Tibial nerve (tissue), 4 donors: ENCODE measurements around the gene CA10. TPM values are rescaled to one million over a fixed set of nuclear protein-coding genes. Genes with fewer than 3 reads are reported as not detected.

ENCODE experiments used
- DNase-seq, 2 donors: peaks; one replicate each; pipeline ENCODE4 v3.0.0-alpha.2; 2019; ENCODE audit warnings: low spot score in 2 of 2
- H3K27ac ChIP-seq, 4 donors: fragments of 200-600 bp; sonication (generic) in 3 of 4; one replicate each; pipeline ENCODE4 v1.5.1; 2017 to 2019; ENCODE audit warnings: mild to moderate bottlenecking in 1 of 4
- H3K27me3 ChIP-seq, 2 donors: fragments of 200-600 bp; sonication (generic) in 1 of 2; one replicate each; pipeline versions ENCODE4 v1.5.1 to v1.6.0; 2017 to 2019
- H3K36me3 ChIP-seq, 3 donors: fragments of 200-600 bp; sonication (generic); one replicate each; pipeline ENCODE4 v1.5.1; 2018 to 2019
- H3K4me1 ChIP-seq, 4 donors: fragments of 200-600 bp; sonication (generic) in 3 of 4; one replicate each; pipeline ENCODE4 v1.5.1; 2017 to 2019
- H3K4me3 ChIP-seq, 4 donors: fragments of 200-600 bp; sonication (generic) in 3 of 4; one replicate each; pipeline ENCODE4 v1.5.1; 2017 to 2019; ENCODE audit warnings: mild to moderate bottlenecking in 1 of 4, moderate library complexity in 1 of 4
- H3K9me3 ChIP-seq, 4 donors: fragments of 200-600 bp; sonication (generic) in 3 of 4; one replicate each; pipeline ENCODE4 v1.5.1; 2017 to 2019
- EP300 ChIP-seq, 2 donors: sonication (generic); formaldehyde crosslinking; IDR thresholded peaks; one replicate each; pipeline ENCODE4 v1.6.1; 2017; ENCODE audit warnings: antibody characterized with exemption in 2 of 2, mild to moderate bottlenecking in 1 of 2
- POLR2A ChIP-seq, 2 donors: fragments of 450-650 bp; IDR thresholded peaks; one replicate each; pipeline ENCODE4 v1.6.1; 2017; ENCODE audit warnings: antibody characterized with exemption in 2 of 2, mild to moderate bottlenecking in 2 of 2, moderate library complexity in 2 of 2
- WGBS, 2 donors: methylation state at CpG; one replicate each; pipeline ENCODE4 v1.1.5; 2018; 5-methylcytosine and 5-hydroxymethylcytosine counted together
- total RNA-seq, 4 donors: library from RNA; depleted of rRNA; stranded (reverse); fragments of >200 nt; gene quantifications; one replicate each; pipeline ENCODE4 v1.1.0, GENCODE V29; 2016
- TF ChIP-seq, protein P1 (sequence below), 5 experiments: fragments of 200-600 bp in 3 of 5; fragments of 450-650 bp in 2 of 5; sonication (generic) in 3 of 5; IDR thresholded peaks; one replicate each; pipeline ENCODE4 v1.5.1; 2016 to 2019; ENCODE audit warnings: antibody characterized with exemption in 5 of 5, mild to moderate bottlenecking in 3 of 5, moderate library complexity in 2 of 5

The CA10 gene
- total RNA-seq, 4 donors from 2014 or later = not detected

DNA sequence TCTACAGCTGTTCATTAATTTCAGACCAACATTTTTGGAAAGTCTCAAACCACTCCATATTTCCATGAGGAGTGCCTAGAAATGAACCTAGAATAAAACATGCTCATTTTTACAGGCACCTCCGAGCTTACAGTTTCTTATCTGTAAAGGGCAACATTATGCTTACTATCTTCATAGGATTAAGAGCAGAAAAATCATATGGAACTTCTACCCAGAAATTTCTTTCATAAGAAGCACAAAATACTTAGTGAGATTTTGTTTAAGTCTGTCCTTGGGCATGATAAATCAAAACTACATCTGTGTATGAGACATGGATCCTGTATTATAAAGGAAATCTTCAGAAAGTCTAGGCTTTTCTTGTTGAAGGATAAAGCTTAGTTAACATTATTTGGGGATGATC is 187.4 kb downstream of the CA10 start:
- Histone ChIP-seq H3K36me3 (no peaks in the 10 kb centered on the region), H3K27me3 (no peaks in the 10 kb centered on the region), H3K4me3 (no peak overlapping the region), H3K9me3 (no peaks in the 10 kb centered on the region), H3K4me1 (no peaks in the 10 kb centered on the region), H3K27ac (no peak overlapping the region)
- WGBS, 2 donors = 83 to 90% methylated on average over 1 of the region's 1 CpG
- DNase-seq = no peak
- TF ChIP-seq EP300 (IDR thresholded peaks at IDR 0.05) = no peak
- no peak for TF ChIP-seq POLR2A (IDR thresholded peaks at IDR 0.05)
- TF ChIP-seq, protein P1, sequence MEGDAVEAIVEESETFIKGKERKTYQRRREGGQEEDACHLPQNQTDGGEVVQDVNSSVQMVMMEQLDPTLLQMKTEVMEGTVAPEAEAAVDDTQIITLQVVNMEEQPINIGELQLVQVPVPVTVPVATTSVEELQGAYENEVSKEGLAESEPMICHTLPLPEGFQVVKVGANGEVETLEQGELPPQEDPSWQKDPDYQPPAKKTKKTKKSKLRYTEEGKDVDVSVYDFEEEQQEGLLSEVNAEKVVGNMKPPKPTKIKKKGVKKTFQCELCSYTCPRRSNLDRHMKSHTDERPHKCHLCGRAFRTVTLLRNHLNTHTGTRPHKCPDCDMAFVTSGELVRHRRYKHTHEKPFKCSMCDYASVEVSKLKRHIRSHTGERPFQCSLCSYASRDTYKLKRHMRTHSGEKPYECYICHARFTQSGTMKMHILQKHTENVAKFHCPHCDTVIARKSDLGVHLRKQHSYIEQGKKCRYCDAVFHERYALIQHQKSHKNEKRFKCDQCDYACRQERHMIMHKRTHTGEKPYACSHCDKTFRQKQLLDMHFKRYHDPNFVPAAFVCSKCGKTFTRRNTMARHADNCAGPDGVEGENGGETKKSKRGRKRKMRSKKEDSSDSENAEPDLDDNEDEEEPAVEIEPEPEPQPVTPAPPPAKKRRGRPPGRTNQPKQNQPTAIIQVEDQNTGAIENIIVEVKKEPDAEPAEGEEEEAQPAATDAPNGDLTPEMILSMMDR (IDR thresholded peaks at IDR 0.05) = no peak

DNA sequence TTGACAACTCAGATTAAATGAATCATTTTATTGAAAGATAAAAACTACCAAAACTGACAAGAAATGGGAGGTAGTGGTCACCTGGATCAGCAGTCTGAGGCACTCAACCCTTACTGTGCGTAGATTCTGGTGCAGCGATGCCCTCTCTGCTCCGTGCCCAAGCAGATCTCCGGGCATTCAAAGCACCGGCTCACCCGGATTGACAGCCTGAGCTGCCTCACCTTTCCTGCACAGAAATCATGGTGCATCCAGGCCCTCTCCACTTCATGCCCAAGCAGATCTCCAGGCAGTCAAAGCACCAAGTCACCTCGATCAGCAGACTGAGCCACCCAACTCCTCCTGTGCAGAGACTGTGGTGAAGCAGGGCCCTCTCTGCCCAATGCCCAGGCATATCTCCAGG is 196.8 kb downstream of the CA10 start:
- Histone ChIP-seq H3K9me3 (peaks cover 0 to 26% (median 3%) of the 10 kb centered on the region in 4 donors), H3K4me3 (no peak overlapping the region), H3K4me1 (no peaks in the 10 kb centered on the region), H3K27ac (no peak overlapping the region), H3K27me3 (no peaks in the 10 kb centered on the region), H3K36me3 (no peaks in the 10 kb centered on the region)
- no peak for DNase-seq
- 91 to 94% methylated on average over 7 of the region's 7 CpGs for WGBS, 2 donors
- no peak for TF ChIP-seq EP300 (IDR thresholded peaks at IDR 0.05)
- TF ChIP-seq POLR2A (IDR thresholded peaks at IDR 0.05) = no peak
- TF ChIP-seq, protein P1 (IDR thresholded peaks at IDR 0.05) = no peak

DNA sequence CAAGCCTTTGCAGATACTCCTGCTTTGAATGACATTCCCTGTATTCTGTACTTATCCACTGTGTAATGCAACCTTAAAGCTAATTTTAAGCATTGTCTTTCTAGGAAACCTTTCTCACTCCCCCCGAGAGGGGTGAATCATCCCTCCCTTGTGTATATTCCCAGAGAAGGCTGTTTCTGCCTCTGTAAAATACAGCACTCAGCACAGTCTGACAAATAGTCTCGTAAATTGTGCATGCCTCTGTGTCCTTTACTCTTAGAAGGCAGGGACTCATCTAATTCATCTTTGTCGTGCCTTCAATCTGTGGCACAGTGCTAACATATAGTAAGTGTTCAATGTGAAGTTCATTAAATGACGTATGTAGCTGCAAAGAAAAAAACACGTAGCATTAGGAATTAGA is 200.7 kb downstream of the CA10 start:
- Histone ChIP-seq H3K27me3 (no peaks in the 10 kb centered on the region), H3K9me3 (peaks cover 0 to 17% (median 3%) of the 10 kb centered on the region in 4 donors), H3K36me3 (no peaks in the 10 kb centered on the region), H3K27ac (no peak overlapping the region), H3K4me3 (no peak overlapping the region), H3K4me1 (no peaks in the 10 kb centered on the region)
- no peak for DNase-seq
- TF ChIP-seq POLR2A (IDR thresholded peaks at IDR 0.05) (no peak), EP300 (IDR thresholded peaks at IDR 0.05) (no peak)
- TF ChIP-seq, protein P1 (IDR thresholded peaks at IDR 0.05) = no peak
- whole genome bisulfite sequencing, 2 donors = 64 to 70% methylated on average over 5 of the region's 5 CpGs

DNA sequence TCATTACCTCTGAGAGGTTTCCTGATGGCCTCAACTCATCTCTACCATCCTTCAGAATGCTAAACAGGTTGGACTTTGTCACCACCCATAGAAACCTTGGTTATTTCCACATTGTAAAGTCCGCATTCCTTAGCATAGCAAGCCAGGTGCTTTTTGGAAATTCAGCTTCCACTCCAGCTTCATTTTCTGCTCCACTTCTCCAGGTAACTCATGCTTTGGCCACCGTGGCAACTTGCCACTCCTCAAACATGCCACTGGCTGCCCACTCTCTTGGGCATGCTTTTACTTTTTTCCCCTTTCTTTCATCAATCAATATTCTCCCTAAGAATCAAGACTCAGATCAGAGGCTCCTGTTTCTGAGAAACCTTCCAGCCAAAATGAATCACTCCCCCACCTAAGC is 203.3 kb downstream of the CA10 start:
- DNase-seq = no peak
- H3K4me3 ChIP-seq = no peak overlapping the region
- TF ChIP-seq, protein P1 (IDR thresholded peaks at IDR 0.05) = no peak
- TF ChIP-seq EP300 (IDR thresholded peaks at IDR 0.05) (no peak), POLR2A (IDR thresholded peaks at IDR 0.05) (no peak)
- WGBS, 2 donors = 80 to 84% methylated on average over 2 of the region's 2 CpGs
- H3K27ac ChIP-seq = no peak overlapping the region
- no peaks in the 10 kb centered on the region for H3K36me3 ChIP-seq
- H3K4me1 ChIP-seq = no peaks in the 10 kb centered on the region
- H3K9me3 ChIP-seq = no peaks in the 10 kb centered on the region
- H3K27me3 ChIP-seq = no peaks in the 10 kb centered on the region

DNA sequence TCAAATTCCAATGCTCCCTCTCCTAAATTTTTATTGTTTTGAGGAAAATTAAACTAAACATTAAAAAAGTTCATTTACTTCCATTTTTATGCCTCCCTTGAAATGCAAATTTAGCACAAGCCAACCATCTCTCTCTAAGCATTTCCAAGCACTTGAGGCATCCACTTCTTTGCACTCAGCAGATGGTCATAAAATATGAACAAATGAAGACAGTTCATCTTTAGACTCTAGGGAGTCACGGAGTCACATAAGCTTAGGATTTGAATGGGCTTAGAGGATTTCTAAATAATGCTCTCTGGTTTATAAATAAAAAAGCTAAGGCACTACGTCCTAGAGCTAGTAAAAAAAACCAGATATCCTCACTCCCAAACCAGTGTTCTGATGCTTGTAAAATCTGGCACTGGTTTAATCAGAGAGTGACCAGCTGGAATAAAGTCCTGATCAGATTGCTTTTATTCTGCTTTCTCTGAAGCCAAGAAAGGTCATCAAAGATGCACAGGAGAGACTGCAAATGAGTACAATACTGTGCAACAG is 204.2 kb downstream of the CA10 start:
- Histone ChIP-seq H3K36me3 (no peaks in the 10 kb centered on the region), H3K27me3 (no peaks in the 10 kb centered on the region), H3K4me3 (no peak overlapping the region), H3K4me1 (no peaks in the 10 kb centered on the region), H3K9me3 (no peaks in the 10 kb centered on the region), H3K27ac (no peak overlapping the region)
- no peak for DNase-seq
- TF ChIP-seq POLR2A (IDR thresholded peaks at IDR 0.05) (no peak), EP300 (IDR thresholded peaks at IDR 0.05) (no peak)
- TF ChIP-seq, protein P1 (IDR thresholded peaks at IDR 0.05) = no peak
- WGBS, 2 donors = 10 to 17% methylated on average over 2 of the region's 2 CpGs
